Stimulated activated CD8-positive, alpha-beta memory T cell treated with anti-CD3 and anti-CD28 coated beads, Interleukin-4, amount 100 ng/mL, for 1 hour (primary cell): ENCODE measurements around the gene OR10T2.
"Not testable (repeated sequence)": the region's sequence is repeated elsewhere in the genome, so short reads cannot be mapped to it uniquely, and the experiment has no call there.

Experiments used
- DNase-seq, 2 donors: peaks; one replicate each; pipeline ENCODE4 v3.0.0-alpha.2; 2020; ENCODE audit warnings: low read depth in 2 of 2, low spot score in 1 of 2

Gene OR10T2

GRCh38 chr1:158398818-158399514 lies at the start of gene OR10T2:
TSS of gene OR10T2 (minus strand) at chr1:158399466. CDS start at chr1:158399466, 0 bp downstream.
- DNase-seq, result no peak

- no peak for DNase-seq
These were observed 46.1 kb upstream of the OR10T2 start for GRCh38 chr1:158445376-158445775.

- DNase-seq, result no peak
These were observed 35.5 kb upstream of the OR10T2 start for GRCh38 chr1:158434741-158435140.

GRCh38 chr1:158430163-158430562 lies 30.9 kb upstream of the OR10T2 start:
- not testable (repeated sequence) for DNase-seq

GRCh38 chr1:158426137-158426536 lies 26.9 kb upstream of the OR10T2 start, which contains the start of gene OR10K2:
TSS of gene OR10K2 (minus strand) at chr1:158426237. CDS start at chr1:158420866, 5,371 bp downstream.
- DNase-seq, result no peak

GRCh38 chr1:158425027-158425426 lies 25.8 kb upstream of the OR10T2 start:
- no peak for DNase-seq

- no peak for DNase-seq
These were observed 22.9 kb upstream of the OR10T2 start for GRCh38 chr1:158422212-158422611.

GRCh38 chr1:158417586-158417985 lies 18.3 kb upstream of the OR10T2 start:
- DNase-seq, result no peak

GRCh38 chr1:158414651-158415345 lies 15.5 kb upstream of the OR10T2 start:
- no peak for DNase-seq

- no peak for DNase-seq
These were observed 7.8 kb upstream of the OR10T2 start for GRCh38 chr1:158407092-158407491.

GRCh38 chr1:158400871-158401270 lies 1.6 kb upstream of the OR10T2 start:
- DNase-seq, result no peak

GRCh38 chr1:158396646-158397045 lies 2.6 kb downstream of the OR10T2 start:
- no peak for DNase-seq

- DNase-seq, result no peak
These were observed 5.8 kb downstream of the OR10T2 start for GRCh38 chr1:158393476-158393875.

- no peak for DNase-seq
These were observed 8.2 kb downstream of the OR10T2 start for GRCh38 chr1:158391099-158391498.

GRCh38 chr1:158390331-158390730 lies 8.9 kb downstream of the OR10T2 start:
- DNase-seq, result no peak

- DNase-seq, result no peak
These were observed 24.4 kb downstream of the OR10T2 start for GRCh38 chr1:158374860-158375259.

- not testable (repeated sequence) for DNase-seq
These were observed 25.2 kb downstream of the OR10T2 start for GRCh38 chr1:158374101-158374500.

GRCh38 chr1:158371188-158371953 lies 27.9 kb downstream of the OR10T2 start:
- DNase-seq, result no peak

GRCh38 chr1:158366783-158367182 lies 32.5 kb downstream of the OR10T2 start:
- no peak for DNase-seq

- no peak for DNase-seq
These were observed 36.3 kb downstream of the OR10T2 start for GRCh38 chr1:158362941-158363340.

GRCh38 chr1:158362482-158362881 lies 36.8 kb downstream of the OR10T2 start:
- DNase-seq, result no peak

- DNase-seq, result no peak
These were observed 41.8 kb downstream of the OR10T2 start for GRCh38 chr1:158357441-158357840.
